GM20000 (cell line): ENCODE measurements around the gene SLK.

ENCODE experiments used
- DNase-seq: peaks from one replicate; pipeline ENCODE4 v3.0.0; 2012; ENCODE audit warnings: low spot score
- CTCF ChIP-seq: IDR thresholded peaks from 2 replicates; pipeline ENCODE4 v1.5.1; 2012; ENCODE audit warnings: mild to moderate bottlenecking, control low read depth; ENCODE audit errors: extremely low read depth, missing control alignments

Gene SLK

DNA sequence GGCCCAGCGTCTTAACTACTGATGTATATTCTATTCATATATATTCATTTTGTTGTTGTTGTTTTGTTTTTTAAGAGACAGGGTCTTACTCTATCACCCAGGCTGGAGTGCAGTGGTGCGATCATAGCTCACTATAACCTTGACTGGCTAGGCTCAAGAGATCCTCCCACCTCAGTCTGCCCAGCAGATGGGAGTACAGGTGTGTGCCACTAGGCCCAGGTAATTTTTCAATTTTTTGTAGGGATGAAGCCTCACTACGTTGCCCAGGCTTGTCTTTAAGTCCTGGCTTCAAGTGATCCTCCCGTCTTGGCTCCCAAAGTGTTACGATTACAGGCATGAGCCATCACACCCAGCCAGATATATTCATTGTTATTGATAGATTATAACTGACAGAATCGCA lies 36.1 kb upstream of the SLK start:
- TF ChIP-seq CTCF = no peak

GRCh38 chr10:103931603-103932002 lies 35.3 kb upstream of the SLK start:
- TF ChIP-seq CTCF = no peak
- no peak for DNase-seq

More for the DNA sequence above, 36.1 kb upstream of the SLK start:
- DNase-seq = no peak

DNA sequence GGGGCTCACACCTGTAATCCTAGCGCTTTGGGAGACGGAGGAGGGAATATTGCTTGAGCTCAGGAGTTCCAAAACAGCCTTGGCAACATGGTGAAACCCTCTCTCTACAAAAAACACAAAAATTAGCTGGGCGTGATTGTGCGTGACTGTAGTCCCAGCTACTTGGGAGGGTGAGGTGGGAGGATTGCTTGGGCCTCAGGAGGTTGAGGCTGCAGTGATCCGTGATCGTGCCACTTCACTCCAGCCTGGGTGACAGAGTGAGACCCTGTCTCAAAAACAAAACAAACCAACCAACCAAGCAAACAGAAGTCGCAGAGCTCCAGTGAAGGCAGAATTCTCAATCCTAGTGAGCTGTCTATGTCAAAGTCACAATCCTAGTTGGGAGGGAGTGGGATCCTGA lies 34.7 kb upstream of the SLK start:
- no peak for TF ChIP-seq CTCF
- DNase-seq = no peak

GRCh38 chr10:103932971-103933370 lies 34.0 kb upstream of the SLK start:
- DNase-seq = no peak
- TF ChIP-seq CTCF = no peak

DNA sequence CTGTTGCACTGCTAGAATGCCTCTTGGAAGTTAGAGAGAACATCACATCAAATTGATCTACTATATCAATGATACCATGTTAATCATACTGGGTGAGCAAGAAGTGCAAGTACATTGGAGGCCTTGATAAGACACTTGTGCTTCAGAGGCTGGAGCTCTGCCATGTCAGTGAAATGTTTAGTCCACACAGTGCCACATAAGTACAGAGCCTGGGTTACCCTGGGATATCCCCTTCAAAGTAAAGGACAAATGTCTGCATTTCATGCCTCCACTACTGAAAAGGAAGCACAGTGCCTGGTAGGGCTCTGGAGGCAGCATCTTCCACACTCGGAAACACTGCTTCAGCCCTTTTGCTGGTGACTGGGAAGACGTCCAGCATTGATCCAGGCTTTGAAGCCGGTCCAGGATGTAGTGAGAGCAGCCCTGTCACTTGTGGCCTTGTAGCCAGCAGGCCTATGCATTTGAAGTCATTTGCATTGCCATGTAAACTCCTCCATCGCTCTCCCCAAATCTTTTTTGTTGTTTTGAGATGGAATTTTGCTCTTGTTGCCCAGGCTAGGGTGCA lies 33.3 kb upstream of the SLK start:
- DNase-seq = no peak
- TF ChIP-seq CTCF = no peak

GRCh38 chr10:103934308-103934707 lies 32.6 kb upstream of the SLK start:
- TF ChIP-seq CTCF = no peak
- no peak for DNase-seq

DNA sequence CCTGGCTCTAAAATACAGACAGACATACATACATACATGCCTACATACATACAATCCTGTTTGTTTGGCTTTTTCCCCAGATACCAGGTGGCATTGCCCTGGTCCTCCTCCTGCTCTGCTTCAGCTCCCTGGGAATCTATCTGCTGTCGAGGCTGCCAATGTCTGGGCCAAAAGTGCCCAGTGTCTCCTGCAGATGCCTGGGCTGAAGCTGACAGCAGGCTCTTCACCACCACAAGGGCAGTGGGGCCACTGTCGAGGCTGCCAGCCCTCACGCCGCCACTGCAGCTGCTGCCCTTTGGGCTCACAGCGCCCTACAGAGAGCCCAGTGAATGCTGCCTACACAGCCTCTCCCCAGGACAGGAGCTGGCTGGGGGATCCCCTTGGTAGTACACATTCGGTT lies 30.9 kb upstream of the SLK start:
- no peak for TF ChIP-seq CTCF
- no peak for DNase-seq
